Fibroblast of skin of left biceps (primary cell): ENCODE measurements around the gene C10orf90.
A peak's percentile ranks its signal among the peaks of the same experiment; 100 is the strongest.

Experiments used
- DNase-seq, 2 experiments: peaks; one replicate each; pipeline ENCODE4 v3.0.0-alpha.2; 2013; ENCODE audit warnings: low read depth in 2 of 2

The C10orf90 gene

GRCh38 chr10:126503392-126504062, 167.0 kb downstream of the C10orf90 start:
- DNase-seq, result no peak

- DNase-seq, result peak; percentile 87 to 90
These were observed 168.1 kb downstream of the C10orf90 start for GRCh38 chr10:126502441-126502840.

GRCh38 chr10:126501828-126502227, 168.7 kb downstream of the C10orf90 start:
- no peak for DNase-seq

DNA sequence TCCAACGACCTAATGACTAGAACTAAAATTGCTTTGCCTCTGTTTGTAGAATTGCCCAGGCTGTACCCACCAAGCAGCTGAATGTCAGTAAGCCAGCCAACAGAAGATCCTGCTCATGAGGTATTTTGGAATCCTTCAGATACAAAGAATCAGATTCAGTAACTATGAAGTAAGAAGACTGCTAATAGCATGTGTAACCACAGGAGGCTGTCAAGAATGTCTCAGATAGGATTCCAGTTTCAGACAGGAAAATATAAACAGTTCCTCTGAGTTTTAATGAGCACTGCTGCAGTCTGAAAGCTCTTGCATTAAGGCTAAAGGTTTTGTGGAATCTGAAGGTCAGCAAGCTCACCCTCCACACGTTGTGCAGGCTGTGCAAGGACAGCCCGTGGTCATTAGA, 169.6 kb downstream of the C10orf90 start:
- peak; percentile 45 to 47 for DNase-seq

DNA sequence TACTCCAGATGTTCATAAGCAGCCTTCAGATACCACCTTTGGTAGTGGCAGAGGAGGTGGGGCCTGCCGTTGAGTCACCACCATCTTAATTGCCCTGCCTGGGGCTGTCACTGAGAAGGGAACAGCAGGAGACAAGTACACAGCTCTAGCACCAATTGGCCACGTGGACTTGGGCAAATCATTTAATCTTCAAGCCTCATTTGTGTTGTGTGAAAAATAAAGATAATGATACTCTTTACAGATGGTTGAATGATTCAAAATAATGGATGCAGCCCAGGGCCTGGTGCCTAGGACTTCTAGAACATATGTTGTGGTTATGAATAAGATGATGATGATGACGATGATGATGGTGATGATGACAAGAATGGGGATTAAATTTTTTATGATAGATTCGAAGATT, 170.3 kb downstream of the C10orf90 start:
- DNase-seq, result no peak

DNA sequence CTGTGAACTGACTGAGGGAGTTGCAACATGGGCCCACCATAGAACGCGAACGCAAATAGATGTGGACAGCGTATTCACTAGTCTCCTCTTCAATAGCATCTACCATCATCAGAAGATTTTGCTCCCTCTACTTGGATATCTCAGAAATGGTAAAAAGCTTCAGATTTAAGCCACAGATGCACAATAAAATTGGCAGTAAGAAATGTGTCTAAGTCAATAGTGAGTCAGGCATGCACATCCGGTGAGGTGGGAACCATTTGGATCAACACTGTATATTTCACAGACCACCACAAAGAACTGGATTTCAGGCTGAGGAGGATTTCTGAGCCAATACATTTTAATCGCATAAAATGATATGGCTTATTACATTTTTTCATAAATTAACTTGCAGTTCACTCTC, 170.7 kb downstream of the C10orf90 start:
- no peak for DNase-seq

GRCh38 chr10:126497672-126498071, 172.8 kb downstream of the C10orf90 start:
- DNase-seq, result no peak

GRCh38 chr10:126496771-126497545, 173.5 kb downstream of the C10orf90 start:
- DNase-seq, result no peak

GRCh38 chr10:126491476-126491875, 179.0 kb downstream of the C10orf90 start:
- no peak for DNase-seq

- no peak for DNase-seq
These were observed 189.3 kb downstream of the C10orf90 start for GRCh38 chr10:126481181-126481580.

- DNase-seq, result no peak
These were observed 189.8 kb downstream of the C10orf90 start for GRCh38 chr10:126480648-126481047.

GRCh38 chr10:126479280-126479895, 191.1 kb downstream of the C10orf90 start:
- DNase-seq, result no peak

- DNase-seq, result no peak
These were observed 191.9 kb downstream of the C10orf90 start for GRCh38 chr10:126478546-126478945.

GRCh38 chr10:126476246-126476645, 194.2 kb downstream of the C10orf90 start:
- DNase-seq, result no peak

- DNase-seq, result no peak
These were observed 195.3 kb downstream of the C10orf90 start for GRCh38 chr10:126475074-126475691.

GRCh38 chr10:126474031-126474430, 196.5 kb downstream of the C10orf90 start:
- no peak for DNase-seq

DNA sequence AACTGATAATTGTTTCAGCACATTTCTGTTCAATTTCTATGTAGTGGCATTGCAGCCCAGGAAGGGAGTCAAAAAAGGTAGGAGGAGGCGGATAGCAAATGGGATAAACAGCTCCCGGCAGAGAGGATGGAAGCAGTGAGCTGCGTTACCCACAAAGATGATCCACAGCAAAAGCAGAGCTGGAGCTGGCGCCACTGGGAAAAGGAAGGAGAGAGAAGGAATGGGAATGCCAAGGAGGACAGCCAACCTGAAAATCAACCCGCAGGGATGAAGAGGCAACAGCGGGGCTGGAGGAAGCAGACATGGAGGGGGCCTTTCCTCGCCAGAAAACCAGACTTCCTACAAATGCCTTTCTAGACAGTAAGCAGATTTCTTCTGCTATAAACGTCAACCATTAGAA, 199.5 kb downstream of the C10orf90 start:
- no peak for DNase-seq

- DNase-seq, result no peak
These were observed 200.8 kb downstream of the C10orf90 start for GRCh38 chr10:126469692-126470091.

DNA sequence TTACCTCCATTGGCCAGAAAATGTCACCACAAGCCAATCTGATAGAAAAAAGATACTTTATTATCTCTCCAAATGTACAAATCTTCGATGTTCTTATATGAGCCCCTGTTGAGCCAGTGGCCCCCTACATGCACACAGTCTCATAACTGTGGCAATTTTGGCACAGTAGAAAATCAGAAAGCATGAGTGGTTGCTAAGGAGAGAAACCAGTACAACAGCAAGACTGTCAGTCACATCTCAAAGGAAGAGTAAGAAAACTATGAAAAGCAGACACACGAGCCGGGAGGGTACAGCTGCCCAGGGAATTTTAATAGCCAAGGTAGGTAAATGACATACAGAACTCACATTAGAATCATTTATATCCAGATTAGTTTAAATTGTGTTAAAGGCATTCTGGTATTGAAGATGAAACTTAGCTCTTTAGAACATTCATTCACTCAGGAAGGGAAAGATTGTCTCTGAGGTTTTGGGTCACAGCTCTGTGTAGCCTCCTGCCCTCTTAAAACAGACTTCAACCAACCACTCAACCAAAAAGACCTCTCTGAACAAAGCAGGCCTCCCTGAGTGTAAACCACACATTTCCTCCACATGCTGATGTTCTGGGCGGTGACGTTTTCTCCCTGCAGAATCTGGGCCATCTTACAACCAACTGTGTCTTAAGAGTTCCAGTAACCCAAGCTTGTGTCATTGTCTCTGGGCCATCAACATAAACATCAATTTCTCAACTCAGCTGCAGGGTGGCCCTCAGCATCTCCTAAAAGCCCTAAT, 201.4 kb downstream of the C10orf90 start:
- no peak for DNase-seq

DNA sequence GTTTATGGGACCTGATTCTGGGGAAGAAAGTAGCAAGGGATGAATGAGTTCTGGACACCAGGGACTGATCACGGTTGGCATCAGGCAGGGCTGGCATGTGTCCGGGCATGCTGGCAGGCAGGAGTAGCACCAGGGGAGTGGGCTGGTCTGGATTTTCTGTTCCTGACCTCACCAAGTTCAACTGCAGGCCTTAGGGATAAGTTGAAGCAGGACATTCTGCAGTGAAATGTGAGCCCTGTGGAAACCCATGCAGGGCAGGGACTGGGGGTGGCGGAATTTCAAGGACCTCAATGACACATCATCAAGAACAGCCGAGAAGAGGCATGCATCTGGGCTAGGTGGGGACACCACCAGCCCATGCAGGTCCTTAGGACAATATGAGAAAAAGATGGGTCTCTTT, 202.0 kb downstream of the C10orf90 start:
- no peak for DNase-seq

GRCh38 chr10:126465771-126466170, 204.7 kb downstream of the C10orf90 start:
- DNase-seq, result no peak

DNA sequence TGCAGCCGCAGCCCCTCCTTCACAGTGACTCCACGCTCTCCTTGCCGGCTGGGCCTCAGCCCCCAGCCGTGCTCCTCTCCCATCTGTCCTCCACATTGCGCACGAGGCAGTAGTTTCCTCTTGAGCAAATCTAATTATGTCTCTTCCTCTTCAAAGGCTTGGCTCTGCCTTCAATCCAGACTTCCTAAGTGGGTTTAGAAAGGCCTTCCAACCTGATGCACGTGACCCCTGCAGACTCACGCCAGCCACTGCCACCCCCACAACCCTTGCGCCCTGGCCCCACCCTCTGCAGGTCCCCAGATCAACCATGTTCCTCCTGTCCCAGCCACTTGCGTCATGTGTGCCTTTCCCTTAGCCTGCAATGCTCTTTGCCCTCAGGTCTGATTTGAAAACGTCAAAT, 207.2 kb downstream of the C10orf90 start:
- DNase-seq, result no peak
